NK-92 (cell line): Measurements from ENCODE around the gene PTPN18.
"Not testable (repeated sequence)": the region's sequence is repeated elsewhere in the genome, so short reads cannot be mapped to it uniquely, and the experiment has no call there.

Source experiments
- DNase-seq: peaks from one replicate; lab custom pipeline; 2025; ENCODE audit not compliant: unreplicated experiment; lab: John Stamatoyannopoulos, UW

PTPN18 gene, protein sequence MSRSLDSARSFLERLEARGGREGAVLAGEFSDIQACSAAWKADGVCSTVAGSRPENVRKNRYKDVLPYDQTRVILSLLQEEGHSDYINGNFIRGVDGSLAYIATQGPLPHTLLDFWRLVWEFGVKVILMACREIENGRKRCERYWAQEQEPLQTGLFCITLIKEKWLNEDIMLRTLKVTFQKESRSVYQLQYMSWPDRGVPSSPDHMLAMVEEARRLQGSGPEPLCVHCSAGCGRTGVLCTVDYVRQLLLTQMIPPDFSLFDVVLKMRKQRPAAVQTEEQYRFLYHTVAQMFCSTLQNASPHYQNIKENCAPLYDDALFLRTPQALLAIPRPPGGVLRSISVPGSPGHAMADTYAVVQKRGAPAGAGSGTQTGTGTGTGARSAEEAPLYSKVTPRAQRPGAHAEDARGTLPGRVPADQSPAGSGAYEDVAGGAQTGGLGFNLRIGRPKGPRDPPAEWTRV

DNA sequence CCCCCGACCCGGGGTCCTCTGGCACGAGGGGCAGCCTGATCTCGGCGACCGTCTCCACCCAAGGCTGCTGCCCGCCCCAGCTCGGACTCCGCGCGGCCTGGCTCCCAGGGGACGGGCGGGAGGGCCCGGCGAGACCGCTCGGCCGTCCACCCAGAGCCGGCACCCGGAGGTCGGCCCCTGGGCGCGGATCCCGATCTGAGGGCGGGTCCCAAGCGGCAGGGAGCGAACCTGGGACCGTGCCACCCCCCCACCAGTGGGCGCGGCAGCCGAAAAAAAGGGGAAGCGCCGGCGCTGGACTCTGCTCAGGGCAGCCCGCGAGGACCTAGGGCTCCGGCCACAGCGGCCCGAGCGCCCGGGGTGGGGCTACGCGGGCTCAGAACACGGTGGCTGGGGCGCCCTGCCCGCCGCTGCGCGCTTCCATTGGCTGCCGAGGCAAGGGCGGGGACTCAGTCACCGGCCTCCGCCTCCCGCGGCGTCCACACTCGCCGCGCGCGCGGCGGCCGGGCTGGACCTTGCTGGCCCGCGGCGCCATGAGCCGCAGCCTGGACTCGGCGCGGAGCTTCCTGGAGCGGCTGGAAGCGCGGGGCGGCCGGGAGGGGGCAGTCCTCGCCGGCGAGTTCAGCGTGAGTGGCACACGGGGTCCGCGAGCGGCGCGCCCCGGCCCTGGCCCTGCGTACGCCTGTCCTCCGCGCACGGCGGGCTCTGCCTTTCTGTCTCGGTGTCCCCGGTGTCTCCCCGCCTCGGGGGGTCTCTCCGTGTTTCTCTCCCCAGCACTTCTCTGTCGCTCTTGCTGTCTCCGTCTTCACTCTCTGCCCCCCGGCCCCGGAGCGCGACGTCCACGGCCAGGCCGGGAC lies at the start of gene PTPN18:
PTPN18 (plus strand) TSS at position 479 of the 854 bp plus-strand sequence; CDS start at position 531, 52 bp downstream.
- DNase-seq: no peak

DNA sequence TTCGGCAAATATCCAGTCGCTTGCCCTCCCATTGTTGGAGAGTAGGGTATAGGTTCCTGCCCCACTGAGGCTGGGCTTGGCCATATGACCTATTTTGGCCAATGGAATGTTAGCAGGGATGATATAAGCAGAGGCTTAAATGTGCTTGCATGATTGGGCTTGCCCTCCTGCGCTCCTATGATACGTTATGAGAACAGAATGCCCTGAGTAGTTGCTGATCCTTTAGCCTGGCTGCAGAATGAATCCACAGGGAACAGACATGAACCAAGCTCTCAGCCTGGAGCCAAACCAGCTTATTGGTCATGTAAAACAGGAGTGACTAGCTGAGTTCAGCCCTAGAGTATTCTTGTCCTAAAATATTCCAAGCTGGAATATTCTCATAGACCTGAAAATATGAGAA lies 48.0 kb upstream of the PTPN18 start:
- DNase-seq: no peak

DNA sequence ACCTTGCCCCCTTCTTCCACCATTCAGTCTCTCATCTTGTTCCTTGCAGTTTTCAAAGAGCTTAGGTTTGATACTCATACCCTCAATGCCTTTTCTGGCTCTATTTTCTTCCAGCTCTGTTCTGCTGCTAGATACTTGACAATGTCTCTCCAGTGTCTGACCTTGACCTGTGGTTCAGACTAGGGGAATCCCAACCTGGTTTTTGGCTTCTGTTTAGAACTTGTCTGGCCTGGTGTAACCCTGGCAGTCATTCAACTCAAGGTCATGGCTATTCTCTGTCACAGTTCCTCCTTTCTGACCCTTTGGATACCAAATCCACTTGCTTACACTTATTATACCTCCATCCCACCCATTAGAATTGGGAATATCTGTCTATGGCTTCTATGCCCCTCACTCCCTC lies 45.0 kb upstream of the PTPN18 start:
- DNase-seq: no peak

DNA sequence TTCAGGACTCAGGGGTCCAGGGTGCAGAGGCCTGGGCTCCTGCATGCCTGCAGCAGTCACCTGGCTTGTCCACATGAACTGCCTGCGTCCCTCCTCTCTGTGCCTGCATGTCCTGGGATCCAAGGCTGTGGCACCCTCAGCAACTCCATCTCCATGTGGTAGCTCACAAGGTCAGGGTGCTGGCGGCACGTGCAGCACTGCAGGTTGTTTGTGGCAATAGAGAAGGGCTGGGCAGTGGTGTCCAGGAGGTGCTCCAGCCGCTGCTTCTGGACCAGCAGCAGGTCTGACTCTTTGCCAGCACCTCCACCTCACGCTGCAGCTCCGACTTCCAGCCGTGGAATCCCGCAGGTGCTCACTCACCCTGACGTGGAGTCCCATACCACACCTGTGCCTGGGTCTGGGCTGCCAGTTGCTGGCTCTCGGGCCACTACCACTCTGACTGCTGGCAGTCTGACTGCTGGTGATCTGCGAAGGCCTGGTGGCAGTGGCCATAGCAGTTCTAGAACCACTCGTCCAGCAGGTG lies 42.0 kb upstream of the PTPN18 start:
- no peak for DNase-seq

DNA sequence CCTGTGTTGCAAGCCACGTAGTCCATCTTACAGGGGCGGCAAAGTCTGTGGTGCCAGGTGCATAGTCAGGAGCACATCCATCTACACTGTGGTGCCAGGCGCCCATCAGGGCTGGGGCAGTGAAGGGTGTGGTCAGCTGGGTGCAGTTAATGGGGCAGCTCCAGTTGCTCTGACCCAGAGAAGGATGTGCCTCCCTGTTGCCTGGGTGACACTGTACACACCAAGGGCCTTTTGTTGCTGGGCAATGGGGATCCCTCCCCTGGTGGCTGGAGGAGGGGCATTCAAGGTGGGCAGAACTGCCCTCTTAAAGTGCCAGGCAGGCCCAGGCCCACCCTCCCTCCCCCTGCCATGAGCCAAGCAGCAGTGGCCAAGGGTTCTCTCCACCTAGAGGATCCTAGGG lies 41.5 kb upstream of the PTPN18 start:
- DNase-seq: no peak

DNA sequence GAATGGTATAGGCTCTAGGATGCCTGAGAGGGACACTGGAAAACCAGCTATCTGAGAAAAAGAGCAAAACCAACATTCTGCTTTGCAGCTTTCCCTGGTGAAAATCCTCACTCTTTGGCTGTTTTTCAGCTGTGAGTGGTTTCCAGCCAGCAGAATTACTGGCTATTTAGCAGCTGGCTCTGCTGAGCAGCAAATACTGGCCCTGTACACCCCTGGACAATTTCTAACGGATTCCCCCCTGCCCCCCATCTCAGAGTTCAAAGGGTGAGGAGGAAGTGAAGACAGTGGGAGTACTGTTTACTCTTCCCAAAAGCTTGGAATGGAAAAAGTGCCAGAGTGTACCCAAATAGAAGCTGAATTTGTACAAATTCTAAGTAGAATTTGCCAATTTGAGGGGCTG lies 39.3 kb upstream of the PTPN18 start:
- DNase-seq: no peak

DNA sequence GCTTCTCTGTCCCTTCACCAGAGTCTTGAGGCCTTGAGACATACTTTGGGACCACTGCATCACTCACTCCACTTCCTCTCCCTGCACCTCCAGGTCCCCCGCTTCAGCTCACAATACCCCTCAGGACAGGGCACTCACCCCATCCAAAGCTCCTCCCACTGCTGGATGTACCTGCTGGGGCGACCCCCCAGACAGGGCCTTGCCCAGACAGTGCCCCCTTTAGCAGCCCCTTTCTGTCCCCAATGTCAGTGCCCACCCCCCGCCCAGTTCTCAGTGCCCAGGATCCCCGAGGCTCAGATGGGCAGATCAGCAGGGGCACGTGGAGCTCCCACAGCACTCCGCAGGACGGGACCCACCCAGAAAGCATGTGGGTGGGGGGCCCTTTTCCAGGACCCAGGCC lies 37.0 kb upstream of the PTPN18 start:
- no peak for DNase-seq

DNA sequence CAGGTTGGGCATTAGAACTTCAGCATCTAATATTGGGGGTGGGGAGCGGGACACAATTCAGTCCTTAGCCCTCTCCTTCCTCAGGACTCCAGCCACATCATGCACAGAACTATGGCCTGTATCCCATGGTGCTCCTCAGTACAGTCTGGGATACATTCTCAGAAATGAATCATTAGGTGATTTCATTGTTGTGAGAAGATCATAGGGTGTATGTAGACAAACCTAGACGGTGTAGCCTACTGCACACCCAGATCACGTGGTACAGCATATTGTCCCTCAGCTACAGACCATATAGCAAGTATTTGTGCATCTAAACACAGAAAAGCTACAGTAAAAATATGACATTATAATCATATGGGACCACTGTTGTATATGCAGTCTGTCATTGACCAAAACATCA lies 36.3 kb upstream of the PTPN18 start:
- no peak for DNase-seq

DNA sequence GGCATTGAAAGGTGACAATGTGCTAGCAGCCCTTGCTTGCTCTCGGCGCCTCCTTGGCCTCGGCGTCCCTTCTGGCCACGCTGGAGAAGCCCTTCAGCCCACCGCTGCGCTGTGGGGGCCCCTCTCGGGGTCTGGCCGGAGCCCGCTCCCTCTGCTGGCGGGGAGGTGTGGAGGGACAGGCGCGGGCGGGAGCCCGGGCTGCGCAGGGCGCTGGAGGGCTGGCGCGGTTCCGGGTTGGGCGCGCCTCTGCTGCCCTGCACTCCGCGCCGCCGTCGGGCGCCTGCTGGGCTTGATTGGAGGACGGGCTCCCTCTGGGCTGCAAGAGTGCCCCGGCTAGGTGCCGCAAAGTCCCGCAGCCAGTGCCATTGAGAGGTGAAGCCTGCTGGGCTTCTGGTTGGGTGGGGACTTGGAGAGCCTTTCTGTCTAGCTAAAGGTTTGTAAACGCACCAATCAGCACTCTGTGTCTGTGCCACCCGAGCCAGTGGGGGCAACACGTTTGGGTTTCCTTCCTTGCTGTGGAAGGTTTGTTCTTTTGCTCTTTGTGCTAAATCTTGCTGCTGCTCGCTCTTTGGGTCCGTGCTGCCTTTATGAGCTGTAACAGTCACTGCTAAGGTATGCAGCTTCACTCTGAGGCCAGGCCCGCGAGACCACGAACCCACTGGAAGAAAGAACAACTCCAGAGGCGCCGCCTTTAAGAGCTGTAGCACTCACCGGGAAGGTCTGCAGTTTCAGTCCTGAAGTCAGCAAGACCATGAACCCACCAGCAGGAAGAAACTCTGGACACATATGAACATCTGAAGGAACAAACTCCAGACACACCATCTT lies 27.9 kb upstream of the PTPN18 start:
- DNase-seq: no peak

DNA sequence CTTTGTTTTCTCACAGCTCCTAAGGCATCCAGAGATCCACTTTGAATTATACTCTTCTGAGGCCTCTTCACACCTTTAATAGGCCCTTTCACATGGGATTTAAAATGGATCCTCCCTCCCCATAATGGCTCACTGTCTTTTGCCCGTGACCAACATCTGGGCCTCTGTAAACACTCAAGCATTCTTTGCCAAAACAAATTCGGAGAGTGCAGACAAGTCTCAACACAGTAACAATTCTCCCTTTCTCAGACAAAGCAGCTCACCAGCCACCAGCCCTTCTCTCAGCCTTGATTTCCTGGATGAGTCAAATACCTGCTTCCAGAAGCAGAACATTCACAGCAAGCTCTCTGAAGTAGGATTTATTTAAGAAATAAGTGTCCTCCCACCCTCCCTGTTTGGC lies 27.1 kb upstream of the PTPN18 start:
- DNase-seq: no peak

DNA sequence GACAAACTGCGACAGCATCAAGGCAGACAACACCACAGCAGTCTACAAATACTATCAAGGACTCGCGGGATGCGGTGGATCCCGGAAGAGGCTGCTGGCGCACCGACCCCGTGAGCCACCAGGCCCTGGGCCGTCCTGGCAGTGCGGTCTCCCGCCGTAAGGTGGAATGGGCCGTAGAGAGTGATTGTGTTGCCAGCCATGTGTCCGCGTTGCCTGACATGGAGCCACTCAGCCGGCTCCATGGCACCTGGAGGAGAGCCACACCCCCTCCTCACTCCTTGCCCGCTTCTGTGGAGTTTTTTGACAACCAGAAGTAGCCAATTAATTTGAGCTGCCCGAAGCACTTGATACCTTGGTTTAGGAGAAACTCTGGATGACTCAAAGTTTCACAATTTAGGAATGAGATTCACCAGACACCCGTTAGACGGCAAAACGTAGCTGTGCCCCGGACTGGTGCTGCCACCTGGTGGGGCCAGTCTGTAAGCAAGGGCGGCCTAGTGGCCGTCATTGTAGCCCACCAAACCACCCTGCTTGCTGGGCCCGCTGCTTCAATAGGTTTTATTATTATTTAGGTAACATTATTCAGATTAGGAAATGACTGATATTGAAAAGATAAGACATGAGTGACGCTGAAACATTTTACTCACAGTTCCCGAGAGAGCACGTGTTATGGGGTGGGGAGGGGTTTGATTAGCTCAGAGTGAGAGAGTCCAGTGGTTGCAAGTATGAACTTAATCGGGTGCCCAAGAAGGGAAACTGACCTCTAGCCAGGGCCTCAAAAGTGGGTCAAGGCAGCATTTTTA lies 23.4 kb upstream of the PTPN18 start:
- no peak for DNase-seq

DNA sequence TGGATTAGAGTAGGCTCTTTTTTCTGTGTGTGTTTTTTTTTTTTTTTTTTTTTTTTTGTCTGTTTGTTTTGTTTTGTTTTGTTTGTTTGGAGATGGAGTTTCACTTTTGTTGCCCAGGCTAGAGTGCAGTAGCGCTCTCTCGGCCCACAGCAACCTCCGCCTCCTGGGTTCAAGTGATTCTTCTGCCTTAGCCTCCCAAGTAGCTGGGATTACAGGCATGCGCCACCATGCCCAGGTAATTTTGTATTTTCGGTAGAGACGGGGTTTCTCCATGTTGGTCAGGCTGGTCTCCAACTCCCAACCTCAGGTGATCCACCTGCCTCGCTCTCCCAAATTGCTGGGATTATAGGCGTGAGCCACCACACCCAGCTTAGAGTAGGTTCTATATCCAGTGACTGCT lies 22.6 kb upstream of the PTPN18 start:
- not testable (repeated sequence) for DNase-seq

DNA sequence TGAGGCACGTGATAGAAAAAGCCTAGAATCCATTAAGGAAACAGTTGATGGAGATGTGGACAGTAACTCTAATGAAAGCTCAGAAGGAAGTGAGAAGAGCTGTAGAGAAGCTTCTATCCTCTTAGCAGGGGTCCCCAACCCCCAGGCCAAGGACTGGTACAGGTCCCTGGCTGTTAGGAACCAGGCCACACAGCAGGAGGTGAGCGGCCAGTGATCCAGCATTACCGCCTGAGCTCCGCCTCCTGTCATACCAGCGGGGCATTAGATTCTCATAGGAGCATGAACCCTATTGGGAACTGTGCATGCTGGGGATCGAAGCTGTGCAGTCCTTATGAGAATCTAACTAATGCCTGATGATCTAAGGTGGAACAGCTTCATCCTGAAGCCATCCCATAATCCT lies 21.8 kb upstream of the PTPN18 start:
- DNase-seq: no peak

DNA sequence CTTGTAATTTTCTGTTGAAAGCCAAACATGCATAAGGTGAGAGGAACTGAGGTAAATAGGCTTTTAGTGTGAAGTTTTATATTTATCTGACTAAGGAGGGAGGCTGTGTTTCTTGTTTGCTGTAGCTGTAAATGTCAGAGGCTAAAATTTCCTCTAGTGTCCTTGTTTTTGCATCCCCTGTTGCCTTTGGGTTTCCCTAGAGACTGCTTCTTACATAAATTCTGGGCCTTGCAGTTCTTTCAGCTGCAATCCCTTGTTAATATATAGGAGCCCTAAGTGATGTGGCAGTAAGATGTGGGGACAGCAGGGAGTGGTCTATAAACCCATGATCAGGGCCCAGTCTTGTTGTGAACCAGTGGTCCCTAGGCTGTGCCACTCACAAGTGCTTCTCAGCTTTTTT lies 20.6 kb upstream of the PTPN18 start:
- no peak for DNase-seq

DNA sequence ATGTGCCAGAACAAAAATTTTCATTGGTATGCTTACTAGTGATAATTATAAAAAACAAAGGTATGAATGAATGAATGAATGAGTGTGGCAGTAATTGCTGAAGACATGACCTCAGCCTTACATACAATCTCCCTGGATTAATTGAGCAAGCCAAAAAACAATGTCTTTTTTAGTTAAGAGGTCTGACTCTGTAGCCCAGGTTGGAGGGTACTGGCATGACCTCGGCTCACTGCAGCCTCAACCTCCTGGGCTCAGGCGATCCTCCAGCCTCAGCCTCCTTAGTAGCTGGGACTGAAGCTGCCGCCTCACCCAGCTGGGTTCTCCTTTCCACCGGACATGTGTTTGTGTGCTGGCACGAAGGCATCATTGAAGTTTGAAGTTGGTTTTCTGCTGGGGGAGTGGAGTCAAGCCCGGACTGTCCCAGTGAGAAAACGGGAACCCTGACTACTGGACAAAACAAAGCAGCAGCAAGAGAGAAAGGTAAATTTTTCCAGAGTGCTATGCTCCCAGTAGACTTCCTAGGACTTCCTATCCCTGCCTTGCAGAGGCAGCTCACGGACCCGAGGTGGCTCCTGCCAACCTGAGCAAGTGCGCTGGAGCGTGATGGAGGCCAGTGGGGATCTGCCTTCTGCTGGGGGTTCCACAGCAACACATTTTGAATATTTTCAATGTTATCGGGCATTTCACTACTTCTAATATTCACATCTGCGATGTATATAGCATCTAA lies 19.5 kb upstream of the PTPN18 start:
- DNase-seq: no peak

DNA sequence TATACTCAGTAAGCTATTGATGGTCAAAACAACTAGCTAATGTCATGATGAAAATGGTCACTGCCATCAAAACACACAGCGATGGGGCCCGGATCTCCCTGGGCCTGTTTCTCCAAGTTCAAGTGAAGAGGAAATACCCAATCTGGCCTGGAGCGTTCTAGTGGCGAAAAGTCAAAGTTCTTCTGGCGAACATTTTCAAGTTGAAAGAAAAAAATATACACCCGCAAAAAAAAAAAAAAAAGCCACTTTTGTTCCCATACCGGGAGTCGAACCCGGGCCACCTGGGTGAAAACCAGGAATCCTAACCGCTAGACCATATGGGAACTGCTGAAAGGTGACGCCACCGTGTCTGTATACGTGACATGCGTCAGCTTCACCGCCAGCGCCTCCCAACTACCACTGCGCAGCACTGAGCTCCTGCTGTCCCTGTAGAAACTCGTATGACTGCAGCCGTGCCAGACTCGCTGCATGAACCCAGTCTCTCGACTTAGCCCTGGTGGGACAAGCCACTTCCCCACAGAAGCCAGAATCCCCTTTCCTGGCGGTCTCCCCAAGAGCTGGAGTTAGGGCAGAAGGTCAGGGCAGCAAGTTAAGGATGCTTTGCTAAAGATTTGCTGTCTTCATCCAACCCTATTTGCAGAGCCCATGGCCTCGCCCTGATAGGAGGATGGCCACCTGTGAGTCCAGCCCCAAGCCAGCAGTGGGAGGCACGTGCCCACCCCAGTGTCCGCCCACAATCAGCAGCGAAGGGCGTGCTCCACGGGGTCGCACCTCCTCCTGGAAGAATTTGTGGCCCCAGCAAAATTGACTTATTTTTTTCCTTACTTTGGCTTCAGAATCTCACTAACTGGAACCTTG lies 18.8 kb upstream of the PTPN18 start:
- DNase-seq: no peak

DNA sequence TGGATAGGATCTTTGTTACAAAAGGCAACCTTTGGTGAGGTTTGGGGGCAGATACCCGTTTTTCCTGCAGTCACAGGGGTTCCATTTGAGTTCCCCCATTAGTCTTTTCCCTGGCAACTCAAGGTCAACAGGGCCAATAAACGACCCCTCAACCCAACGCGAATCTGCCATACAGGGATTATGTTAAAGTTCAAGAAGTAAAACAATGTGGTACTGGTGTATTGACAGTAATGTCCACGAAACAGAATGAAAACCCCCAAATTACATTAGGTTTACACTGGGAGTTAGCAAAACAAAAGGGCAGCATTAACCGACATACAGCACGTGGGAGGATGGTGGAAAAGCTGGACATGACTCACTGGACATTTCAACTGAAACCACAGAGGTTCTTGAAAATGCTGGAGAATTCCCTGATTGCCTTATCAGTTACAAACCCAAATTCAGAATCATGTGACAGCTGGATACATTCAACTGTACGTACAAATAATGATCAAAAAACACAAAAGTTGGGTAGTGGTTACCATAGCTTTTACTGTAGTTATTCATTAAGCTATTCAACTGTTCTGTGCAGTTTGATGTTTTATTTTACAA lies 18.0 kb upstream of the PTPN18 start:
- DNase-seq: no peak

DNA sequence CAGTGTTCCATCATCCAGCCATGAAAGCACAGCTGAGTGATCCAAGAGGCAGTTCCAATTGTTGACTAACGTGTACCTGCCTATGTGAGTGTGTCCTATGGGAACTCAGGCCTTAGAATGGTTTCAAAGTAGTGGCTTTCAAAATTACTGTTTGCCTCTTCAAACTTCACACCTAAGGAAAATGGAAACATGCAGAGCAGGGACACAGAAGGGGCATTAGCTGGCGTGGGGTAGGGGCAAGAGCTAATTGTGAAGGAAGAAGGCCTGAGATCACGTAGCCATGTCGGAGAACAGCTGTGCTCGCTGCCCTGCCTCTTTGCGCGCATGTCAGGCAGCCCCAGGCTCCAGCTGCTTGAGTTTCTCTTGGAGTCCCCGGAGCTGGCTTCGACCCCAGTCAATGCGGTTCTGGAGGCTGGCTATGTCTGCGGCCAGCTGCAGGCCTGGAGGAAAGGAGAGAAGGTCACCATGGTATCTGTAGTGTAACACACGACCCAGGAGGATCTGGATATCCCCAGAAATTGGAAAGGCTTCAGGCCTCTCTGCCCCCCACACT lies 17.0 kb upstream of the PTPN18 start:
- DNase-seq: no peak
